ENCODE measurements around the gene SUGCT. TPM values are rescaled to one million over a fixed set of nuclear protein-coding genes. Genes with fewer than 3 reads are reported as not detected.

SUGCT gene
- total RNA-seq, 1 donor from 2014 or later, result 1.7 TPM

DNA sequence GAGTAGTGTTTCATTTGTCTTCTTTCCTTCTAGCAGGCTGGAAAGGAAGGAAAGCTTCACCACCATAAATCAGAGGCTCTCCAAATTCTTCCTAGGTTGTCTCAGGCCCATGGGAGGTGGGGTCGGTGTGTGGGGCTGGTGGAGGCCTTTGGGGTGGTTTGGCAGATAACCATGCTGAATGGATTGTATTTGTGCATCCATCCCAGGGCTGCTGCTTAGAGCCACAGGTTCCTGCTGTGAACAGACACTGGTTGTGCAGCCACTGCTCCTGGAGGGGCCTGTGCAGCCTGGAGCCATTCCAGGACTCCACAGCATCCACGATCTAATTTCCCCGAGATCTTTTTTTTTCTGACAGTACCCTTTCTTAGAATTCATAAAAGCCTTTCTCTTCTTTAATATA lies 741.8 kb downstream of the SUGCT start:
- TF ChIP-seq, protein P1, sequence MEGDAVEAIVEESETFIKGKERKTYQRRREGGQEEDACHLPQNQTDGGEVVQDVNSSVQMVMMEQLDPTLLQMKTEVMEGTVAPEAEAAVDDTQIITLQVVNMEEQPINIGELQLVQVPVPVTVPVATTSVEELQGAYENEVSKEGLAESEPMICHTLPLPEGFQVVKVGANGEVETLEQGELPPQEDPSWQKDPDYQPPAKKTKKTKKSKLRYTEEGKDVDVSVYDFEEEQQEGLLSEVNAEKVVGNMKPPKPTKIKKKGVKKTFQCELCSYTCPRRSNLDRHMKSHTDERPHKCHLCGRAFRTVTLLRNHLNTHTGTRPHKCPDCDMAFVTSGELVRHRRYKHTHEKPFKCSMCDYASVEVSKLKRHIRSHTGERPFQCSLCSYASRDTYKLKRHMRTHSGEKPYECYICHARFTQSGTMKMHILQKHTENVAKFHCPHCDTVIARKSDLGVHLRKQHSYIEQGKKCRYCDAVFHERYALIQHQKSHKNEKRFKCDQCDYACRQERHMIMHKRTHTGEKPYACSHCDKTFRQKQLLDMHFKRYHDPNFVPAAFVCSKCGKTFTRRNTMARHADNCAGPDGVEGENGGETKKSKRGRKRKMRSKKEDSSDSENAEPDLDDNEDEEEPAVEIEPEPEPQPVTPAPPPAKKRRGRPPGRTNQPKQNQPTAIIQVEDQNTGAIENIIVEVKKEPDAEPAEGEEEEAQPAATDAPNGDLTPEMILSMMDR (IDR thresholded peaks at IDR 0.05), result no peak
- Histone ChIP-seq H3K9me3 (no peaks in the 10 kb centered on the region), H3K4me3 (no peak overlapping the region), H3K27me3 (ENCODE audit: low read depth) (no peaks in the 10 kb centered on the region), H3K4me1 (no peaks in the 10 kb centered on the region), H3K27ac (no peak overlapping the region), H3K36me3 (no peaks in the 10 kb centered on the region)
- DNase-seq (no peak), ATAC-seq (no peak)
- intact Hi-C loops (cut with DNase I), result no loop called here

DNA sequence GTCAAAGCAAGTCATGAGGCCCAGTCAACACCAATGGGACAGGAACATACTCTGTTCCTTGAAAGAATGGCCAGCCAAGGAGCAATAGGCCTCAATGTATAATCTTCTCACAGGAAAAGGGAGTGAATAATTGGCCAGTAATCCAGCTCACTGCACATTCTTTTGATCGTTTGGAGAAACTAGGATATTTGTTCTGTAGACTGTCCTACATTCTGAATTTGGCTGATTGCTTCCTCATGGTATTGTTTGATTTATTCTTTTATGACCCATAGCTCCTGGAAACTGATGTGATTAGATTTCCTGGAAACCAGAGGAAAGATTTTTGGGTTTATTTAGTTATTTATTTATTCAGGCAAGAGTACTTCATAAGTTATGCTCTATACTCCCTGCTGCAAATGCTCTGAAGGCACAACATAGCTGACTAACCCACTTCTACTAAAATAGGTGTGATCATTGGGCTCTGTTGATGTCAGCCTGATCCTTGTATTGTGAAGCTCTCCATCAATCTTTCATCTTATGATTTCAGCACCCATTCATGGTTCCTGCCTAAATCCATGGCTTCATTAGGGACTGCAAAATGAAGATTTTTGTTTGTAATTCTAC lies 745.2 kb downstream of the SUGCT start:
- H3K4me1 ChIP-seq, result no peaks in the 10 kb centered on the region
- H3K27me3 ChIP-seq (ENCODE audit: low read depth), result no peaks in the 10 kb centered on the region
- intact Hi-C loops (cut with DNase I), result no loop called here
- no peaks in the 10 kb centered on the region for H3K9me3 ChIP-seq
- no peak overlapping the region for H3K27ac ChIP-seq
- ATAC-seq (no peak), DNase-seq (no peak)
- H3K36me3 ChIP-seq, result no peaks in the 10 kb centered on the region
- H3K4me3 ChIP-seq, result no peak overlapping the region
- TF ChIP-seq, protein P1 (IDR thresholded peaks at IDR 0.05), result no peak

DNA sequence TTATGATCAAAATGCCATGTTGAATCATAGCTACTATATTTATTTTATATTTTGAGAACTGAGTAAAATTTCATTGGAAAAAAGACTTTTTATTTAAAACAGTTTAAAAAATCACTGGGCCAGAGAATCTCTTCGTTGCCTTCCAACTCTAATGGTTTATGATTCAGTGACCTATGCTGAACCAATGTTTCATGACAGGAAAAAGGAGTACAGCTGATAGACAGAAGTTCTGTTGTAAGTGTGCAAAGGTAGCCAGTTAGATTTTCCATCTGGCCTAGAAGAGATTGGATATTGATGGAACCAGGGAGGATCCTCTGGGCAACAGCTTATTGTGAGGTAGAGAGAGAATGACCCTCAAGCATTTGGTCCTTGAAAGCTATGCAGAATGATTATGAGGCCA lies 745.8 kb downstream of the SUGCT start:
- Histone ChIP-seq H3K27ac (no peak overlapping the region), H3K4me1 (no peaks in the 10 kb centered on the region), H3K4me3 (no peak overlapping the region), H3K27me3 (ENCODE audit: low read depth) (no peaks in the 10 kb centered on the region), H3K9me3 (no peaks in the 10 kb centered on the region), H3K36me3 (no peaks in the 10 kb centered on the region)
- ATAC-seq (no peak), DNase-seq (no peak)
- TF ChIP-seq, protein P1 (IDR thresholded peaks at IDR 0.05), result no peak
- intact Hi-C loops (cut with DNase I), result no loop called here

DNA sequence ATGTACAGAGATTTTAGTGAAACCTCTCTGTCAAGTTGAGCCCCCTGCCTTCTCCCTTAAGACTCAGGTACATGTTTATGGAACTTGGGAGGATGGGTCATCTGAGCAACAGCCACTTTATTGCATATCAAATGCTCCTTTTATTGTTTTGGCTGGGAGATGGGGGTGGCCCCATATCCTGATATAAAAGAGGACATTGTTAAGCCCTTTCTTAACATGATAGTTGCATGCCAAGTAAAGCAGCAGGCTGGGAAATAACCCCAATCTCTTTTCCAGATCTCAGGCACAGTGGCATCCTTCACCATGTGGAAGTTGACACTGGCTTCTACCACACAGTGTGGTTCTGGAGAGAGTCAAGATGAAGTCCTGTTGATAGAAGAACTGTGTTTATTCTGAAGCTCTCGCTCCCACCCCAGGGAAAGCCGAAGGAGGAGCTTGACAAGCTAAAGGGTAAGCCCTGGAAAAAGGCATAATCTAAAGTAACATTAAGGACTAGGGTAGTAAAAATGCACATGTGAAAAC lies 746.7 kb downstream of the SUGCT start:
- H3K27ac ChIP-seq, result no peak overlapping the region
- no peak overlapping the region for H3K4me3 ChIP-seq
- no peaks in the 10 kb centered on the region for H3K36me3 ChIP-seq
- no peaks in the 10 kb centered on the region for H3K9me3 ChIP-seq
- no peaks in the 10 kb centered on the region for H3K27me3 ChIP-seq (ENCODE audit: low read depth)
- no peak for DNase-seq
- TF ChIP-seq, protein P1 (IDR thresholded peaks at IDR 0.05), result no peak
- ATAC-seq, result no peak
- no peaks in the 10 kb centered on the region for H3K4me1 ChIP-seq
- intact Hi-C loops (cut with DNase I), result no loop called here

DNA sequence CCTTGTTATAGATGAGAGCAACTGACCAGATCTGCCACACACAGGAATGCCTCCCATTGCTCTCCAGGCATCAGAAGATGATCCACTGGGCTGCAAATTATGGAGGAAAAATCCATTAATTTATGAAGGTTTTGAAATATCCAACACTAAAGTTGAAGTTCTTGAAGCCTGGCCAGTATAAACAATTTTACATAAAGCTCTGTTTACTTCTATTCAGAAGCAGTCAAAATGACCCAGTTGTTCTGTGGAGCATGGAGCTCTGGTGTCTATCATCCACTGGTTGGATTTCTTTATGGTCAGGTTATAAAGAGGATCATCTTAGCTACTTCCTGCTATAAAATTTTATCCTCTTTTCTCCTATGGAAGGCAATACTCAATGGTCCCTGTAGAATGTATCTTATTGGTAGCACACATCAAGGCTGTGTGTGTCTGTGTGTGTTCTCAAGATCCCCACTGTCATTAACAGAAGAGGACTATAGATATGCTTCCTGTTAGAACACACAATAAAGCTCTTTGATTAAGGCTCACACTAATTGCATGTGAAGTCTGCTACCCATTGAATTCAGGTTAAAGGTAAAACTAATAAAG lies 747.4 kb downstream of the SUGCT start:
- DNase-seq (no peak), ATAC-seq (no peak)
- Histone ChIP-seq H3K9me3 (no peaks in the 10 kb centered on the region), H3K4me1 (no peaks in the 10 kb centered on the region), H3K4me3 (no peak overlapping the region), H3K27ac (no peak overlapping the region), H3K36me3 (no peaks in the 10 kb centered on the region), H3K27me3 (ENCODE audit: low read depth) (no peaks in the 10 kb centered on the region)
- intact Hi-C loops (cut with DNase I), result no loop called here
- TF ChIP-seq, protein P1 (IDR thresholded peaks at IDR 0.05), result no peak

All from lower lobe of right lung (tissue), 2 donors.